Progenitor cell of endocrine pancreas (in vitro differentiated cells): Measurements from ENCODE around the gene PRSS36. TPM values are rescaled to one million over a fixed set of nuclear protein-coding genes. Genes with fewer than 3 reads are reported as not detected.

Experiments used
- DNase-seq: peaks from one replicate; pipeline ENCODE4 v3.0.0; 2021; ENCODE audit warnings: low spot score; ENCODE audit not compliant: unreplicated experiment
- H3K27ac Mint-ChIP-seq: 2 replicates; pipeline ENCODE4 v1.8.0; 2021; ENCODE audit warnings: mild to moderate bottlenecking, moderate library complexity, mixed read lengths
- H3K27me3 Mint-ChIP-seq: 2 replicates; pipeline ENCODE4 v1.8.0; 2021; ENCODE audit warnings: mixed read lengths
- H3K36me3 Mint-ChIP-seq: 2 replicates; pipeline ENCODE4 v1.8.0; 2022; ENCODE audit warnings: mixed read lengths; ENCODE audit not compliant: insufficient read depth
- H3K4me1 Mint-ChIP-seq: 2 replicates; pipeline ENCODE4 v1.8.0; 2021; ENCODE audit warnings: low read depth, mixed read lengths
- H3K4me3 Mint-ChIP-seq: 2 replicates; pipeline ENCODE4 v1.8.0; 2021; ENCODE audit warnings: low read depth, mild to moderate bottlenecking, moderate library complexity, mixed read lengths
- H3K9me3 Mint-ChIP-seq: 2 replicates; pipeline ENCODE4 v1.8.0; 2021; ENCODE audit warnings: low read depth, mixed read lengths
- total RNA-seq: library from RNA; stranded (reverse); gene quantifications from 2 replicates; pipeline ENCODE4 v1.2.1, GENCODE V29; 2021
- TF ChIP-seq, protein P1 (sequence below): fragments of 200-600 bp; sonication (generic); IDR thresholded peaks from one replicate; pipeline ENCODE4 v1.5.0; 2021; ENCODE audit warnings: antibody characterized with exemption, mild to moderate bottlenecking; ENCODE audit not compliant: unreplicated experiment

The PRSS36 gene
- total RNA-seq, 1 donor from 2014 or later: 0.65 TPM

- Mint-ChIP-seq H3K4me3 (no peak overlapping the region), H3K27me3 (no peaks in the 10 kb centered on the region), H3K9me3 (no peaks in the 10 kb centered on the region), H3K4me1 (peaks cover 8% of the 10 kb centered on the region), H3K27ac (no peak overlapping the region), H3K36me3 (no peaks in the 10 kb centered on the region)
- no peak for DNase-seq
- TF ChIP-seq, protein P1, sequence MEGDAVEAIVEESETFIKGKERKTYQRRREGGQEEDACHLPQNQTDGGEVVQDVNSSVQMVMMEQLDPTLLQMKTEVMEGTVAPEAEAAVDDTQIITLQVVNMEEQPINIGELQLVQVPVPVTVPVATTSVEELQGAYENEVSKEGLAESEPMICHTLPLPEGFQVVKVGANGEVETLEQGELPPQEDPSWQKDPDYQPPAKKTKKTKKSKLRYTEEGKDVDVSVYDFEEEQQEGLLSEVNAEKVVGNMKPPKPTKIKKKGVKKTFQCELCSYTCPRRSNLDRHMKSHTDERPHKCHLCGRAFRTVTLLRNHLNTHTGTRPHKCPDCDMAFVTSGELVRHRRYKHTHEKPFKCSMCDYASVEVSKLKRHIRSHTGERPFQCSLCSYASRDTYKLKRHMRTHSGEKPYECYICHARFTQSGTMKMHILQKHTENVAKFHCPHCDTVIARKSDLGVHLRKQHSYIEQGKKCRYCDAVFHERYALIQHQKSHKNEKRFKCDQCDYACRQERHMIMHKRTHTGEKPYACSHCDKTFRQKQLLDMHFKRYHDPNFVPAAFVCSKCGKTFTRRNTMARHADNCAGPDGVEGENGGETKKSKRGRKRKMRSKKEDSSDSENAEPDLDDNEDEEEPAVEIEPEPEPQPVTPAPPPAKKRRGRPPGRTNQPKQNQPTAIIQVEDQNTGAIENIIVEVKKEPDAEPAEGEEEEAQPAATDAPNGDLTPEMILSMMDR: no peak
Measured at GRCh38 chr16:31090540-31090939, 59.3 kb downstream of the PRSS36 start.

DNA sequence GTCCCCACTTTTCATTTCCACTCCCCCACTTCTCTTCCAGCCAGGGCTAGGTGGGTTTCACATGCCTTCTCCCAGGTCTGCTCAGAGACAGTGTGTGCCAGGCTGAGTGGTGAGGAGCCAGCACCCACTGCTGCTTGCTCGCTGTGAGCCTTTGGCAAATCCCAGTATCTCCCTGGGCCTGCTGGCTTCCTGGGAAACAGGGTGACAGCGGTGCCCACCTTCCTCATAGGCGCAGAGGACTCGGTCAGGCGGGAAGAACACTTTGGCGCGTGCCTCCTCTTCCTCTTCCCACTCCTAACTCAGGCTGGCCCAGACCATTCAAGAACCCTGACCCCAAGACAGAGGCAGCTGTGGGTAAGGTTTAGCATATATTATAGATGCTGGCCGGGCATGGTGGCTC is 60.7 kb downstream of the PRSS36 start:
- TF ChIP-seq, protein P1: no peak
- Mint-ChIP-seq H3K4me3 (no peak overlapping the region), H3K27ac (no peak overlapping the region), H3K36me3 (no peaks in the 10 kb centered on the region), H3K4me1 (peaks cover 7% of the 10 kb centered on the region), H3K9me3 (no peaks in the 10 kb centered on the region), H3K27me3 (no peaks in the 10 kb centered on the region)
- DNase-seq: no peak

Other genes with a start within 250 kb of the PRSS36 start
- 65.6 and 66.8 TPM in 2 replicates for gene FBXL19, start 226.5 kb downstream of the PRSS36 start, total RNA-seq
- gene ORAI3, start 201.0 kb downstream of the PRSS36 start, total RNA-seq: 19.1 and 19.5 TPM in 2 replicates
- gene SETD1A, start 192.3 kb downstream of the PRSS36 start, total RNA-seq: 25.4 and 27.7 TPM in 2 replicates
- gene HSD3B7, start 164.9 kb downstream of the PRSS36 start, total RNA-seq: 4.6 and 5.5 TPM in 2 replicates
- 1.0 and 1.6 TPM in 2 replicates for gene STX1B, start 139.4 kb downstream of the PRSS36 start, total RNA-seq
- 49.4 and 50.3 TPM in 2 replicates for gene STX4, start 116.5 kb downstream of the PRSS36 start, total RNA-seq
- 14.3 and 17.5 TPM in 2 replicates for gene ZNF668, start 75.8 kb downstream of the PRSS36 start, total RNA-seq
- 28.5 and 32.6 TPM in 2 replicates for gene ZNF646, start 75.6 kb downstream of the PRSS36 start, total RNA-seq
- gene PRSS53, start 61.1 kb downstream of the PRSS36 start, total RNA-seq: 2.3 and 2.9 TPM in 2 replicates
- 51.0 and 54.8 TPM in 2 replicates for gene VKORC1, start 55.3 kb downstream of the PRSS36 start, total RNA-seq
- 40.1 and 41.7 TPM in 2 replicates for gene BCKDK, start 41.7 kb downstream of the PRSS36 start, total RNA-seq
- 72.4 and 76.1 TPM in 2 replicates for gene KAT8, start 32.4 kb downstream of the PRSS36 start, total RNA-seq
- 107 and 111 TPM in 2 replicates for gene PRSS8, start 14.3 kb downstream of the PRSS36 start, total RNA-seq
- gene FUS, start 30.1 kb upstream of the PRSS36 start, total RNA-seq: 739 TPM in 2 replicates
- gene PYCARD, start 52.7 kb upstream of the PRSS36 start, total RNA-seq: 4.6 and 5.4 TPM in 2 replicates
- 0.14 TPM in 1 of 2 replicates, not detected in the other for gene TRIM72, start 64.1 kb upstream of the PRSS36 start, total RNA-seq
- gene PYDC1, start 67.1 kb upstream of the PRSS36 start, total RNA-seq: not detected in 2 replicates
- gene ITGAM, start 109.9 kb upstream of the PRSS36 start, total RNA-seq: not detected in 2 replicates
- gene ITGAX, start 205.1 kb upstream of the PRSS36 start, total RNA-seq: not detected in 2 replicates
- not detected in 2 replicates for gene ITGAD, start 243.3 kb upstream of the PRSS36 start, total RNA-seq